NAMALWA (cell line): ENCODE data around the gene PRDM15.

ENCODE experiments used
- DNase-seq: peaks from one replicate; pipeline ENCODE4 v3.0.0-alpha.2; 2015; ENCODE audit warnings: low spot score

The PRDM15 gene

GRCh38 chr21:41778930-41779600, 100.1 kb downstream of the PRDM15 start:
- DNase-seq, result no peak

- DNase-seq, result no peak
Measured at GRCh38 chr21:41777951-41778815, 101.0 kb downstream of the PRDM15 start.

GRCh38 chr21:41776778-41777177, 102.4 kb downstream of the PRDM15 start:
- no peak for DNase-seq

GRCh38 chr21:41775149-41775472, 104.0 kb downstream of the PRDM15 start:
- no peak for DNase-seq

GRCh38 chr21:41774467-41775148, 104.5 kb downstream of the PRDM15 start:
- DNase-seq, result no peak

DNA sequence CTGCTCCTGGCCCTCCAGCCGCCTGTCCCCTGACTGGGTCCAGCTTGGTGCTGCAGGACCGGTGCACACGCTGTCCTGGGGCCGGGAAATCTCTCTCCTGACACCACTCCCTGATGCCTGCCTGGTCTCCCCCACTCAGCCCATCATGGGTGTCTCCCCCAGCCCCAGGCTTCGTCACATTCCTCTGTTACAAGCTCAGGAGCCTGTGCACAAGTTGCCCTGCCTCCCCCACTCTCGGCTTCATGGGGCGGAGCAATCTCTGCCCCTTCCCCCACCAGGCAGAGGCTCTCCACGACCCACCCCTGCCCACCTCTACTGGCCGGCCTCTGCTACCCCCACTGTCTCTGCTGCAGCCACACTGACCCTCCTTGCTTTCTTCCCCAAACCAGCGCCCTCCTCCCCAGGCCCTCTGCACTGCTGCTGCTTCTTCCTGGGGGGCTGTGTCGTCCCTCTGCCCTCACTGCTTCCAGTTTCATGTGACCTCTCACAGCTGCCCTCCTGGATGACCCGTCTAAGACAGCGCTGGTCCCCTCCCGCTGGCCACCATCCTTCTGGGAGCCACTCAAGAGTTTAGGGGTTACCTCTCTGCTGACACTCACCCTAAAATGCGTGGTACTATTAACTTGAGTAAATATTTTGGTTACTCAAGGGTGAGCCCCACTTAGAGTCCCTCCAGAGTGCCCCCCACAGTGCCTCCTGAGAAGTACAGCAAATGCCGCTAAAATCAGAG, 106.6 kb downstream of the PRDM15 start:
- DNase-seq, result no peak

DNA sequence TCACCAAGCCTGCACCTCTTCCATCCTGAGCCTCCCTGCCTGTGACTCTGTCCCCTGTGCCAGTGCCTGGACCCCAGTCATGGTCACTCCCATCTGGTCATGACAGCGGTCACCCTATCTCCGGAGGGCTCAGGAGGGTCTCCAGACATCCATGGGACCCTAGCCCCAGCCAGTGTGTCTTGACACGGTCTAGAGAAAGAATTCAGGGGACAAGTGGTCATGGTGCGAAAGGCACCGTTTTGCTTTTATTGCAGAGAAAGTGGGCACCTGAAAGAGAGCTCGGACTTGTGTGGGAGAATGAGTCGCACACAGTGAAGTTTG, 107.6 kb downstream of the PRDM15 start:
- no peak for DNase-seq

GRCh38 chr21:41770901-41771624, 108.1 kb downstream of the PRDM15 start:
- DNase-seq, result no peak

GRCh38 chr21:41769933-41770332, 109.2 kb downstream of the PRDM15 start:
- DNase-seq, result no peak

GRCh38 chr21:41769521-41769920, 109.6 kb downstream of the PRDM15 start:
- no peak for DNase-seq

DNA sequence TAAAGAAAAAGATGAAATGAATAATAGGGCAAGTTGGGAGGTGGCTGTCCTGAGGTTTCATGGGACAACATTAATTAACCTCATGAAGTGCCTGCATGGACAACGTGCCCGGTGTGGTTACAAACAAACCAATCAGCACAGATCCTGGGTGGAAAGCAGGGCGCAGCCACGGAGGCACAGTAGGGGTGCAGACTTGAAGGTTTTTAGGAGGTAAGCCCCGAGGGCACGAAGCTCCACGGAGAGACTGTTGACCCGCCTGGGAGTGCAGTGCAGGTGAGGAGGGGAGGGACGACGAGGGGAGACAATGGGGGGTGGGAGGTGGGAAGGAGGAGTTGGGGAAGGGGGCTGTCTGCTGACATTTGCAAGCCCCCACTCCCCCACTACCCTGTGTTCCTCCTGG, 110.0 kb downstream of the PRDM15 start:
- DNase-seq, result no peak

DNA sequence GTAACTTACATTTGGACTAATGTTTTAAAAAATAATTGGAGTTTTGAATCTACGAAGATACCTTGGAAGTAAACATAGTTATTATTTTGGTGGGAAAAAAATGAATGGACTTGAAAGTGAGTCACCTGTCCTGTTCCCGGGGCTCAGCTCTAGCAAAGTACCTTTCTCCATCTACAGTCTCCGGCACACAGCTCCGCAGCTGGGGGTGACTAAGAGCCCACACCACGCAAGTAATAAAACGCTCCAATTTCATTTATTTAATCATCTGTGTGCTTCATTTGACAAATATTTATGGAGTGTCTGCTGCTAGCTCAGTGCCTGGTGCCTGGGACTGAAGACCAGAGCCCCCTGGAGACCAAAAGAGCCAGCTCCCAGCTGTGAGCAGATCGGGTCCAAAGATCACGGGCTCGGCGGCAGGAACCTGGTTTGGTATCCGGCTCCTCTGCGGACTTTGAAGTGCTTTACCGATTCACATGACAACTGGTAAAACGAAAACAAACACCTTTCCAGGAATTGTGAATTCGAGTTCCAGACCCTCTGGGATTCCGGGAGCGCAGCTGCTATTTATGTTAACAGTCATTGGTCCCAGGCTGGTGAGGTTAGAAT, 110.6 kb downstream of the PRDM15 start:
- peak; percentile 42 for DNase-seq

- DNase-seq, result no peak
Measured at GRCh38 chr21:41767606-41768436, 111.3 kb downstream of the PRDM15 start.

- no peak for DNase-seq
Measured at GRCh38 chr21:41766883-41767605, 112.1 kb downstream of the PRDM15 start, which contains the start of gene RIPK4. Gene RIPK4 (minus strand): TSS chr21:41767052. CDS start chr21:41767041, 11 bp downstream.

GRCh38 chr21:41765973-41766882, 112.9 kb downstream of the PRDM15 start:
- no peak for DNase-seq

GRCh38 chr21:41765420-41765821, 113.7 kb downstream of the PRDM15 start:
- no peak for DNase-seq

- DNase-seq, result no peak
Measured at GRCh38 chr21:41764558-41765419, 114.4 kb downstream of the PRDM15 start.

GRCh38 chr21:41763996-41764395, 115.1 kb downstream of the PRDM15 start:
- no peak for DNase-seq
